ENCODE results near the gene ITGBL1.

DNA sequence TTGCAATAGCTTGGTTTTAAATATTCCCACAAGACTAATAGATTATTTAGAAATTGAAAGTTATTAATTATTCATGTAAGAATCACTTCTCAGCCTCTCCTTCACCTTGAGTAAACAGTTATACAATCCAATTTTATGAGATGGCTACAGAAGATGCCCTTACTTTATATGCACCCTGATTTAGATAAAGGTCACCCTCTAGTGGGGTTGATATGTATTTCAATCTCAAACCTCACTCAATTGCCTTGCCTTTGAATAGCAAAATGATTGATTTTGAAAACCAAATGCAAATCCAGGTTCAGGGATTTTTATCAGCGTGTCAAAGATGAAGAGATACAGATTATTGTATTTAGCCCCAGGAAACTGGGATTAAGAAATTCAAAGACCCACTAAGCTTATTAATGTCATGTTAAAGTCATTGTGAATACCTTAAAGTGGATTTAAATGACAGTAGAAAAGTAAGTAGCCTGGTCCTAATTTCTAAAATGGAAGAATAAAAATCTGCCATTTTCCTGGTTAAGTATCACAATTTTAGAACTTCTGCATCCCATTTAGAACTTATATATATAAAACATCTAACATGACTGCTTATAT is 305.1 kb downstream of the ITGBL1 start:
- TF ChIP-seq, protein P1, sequence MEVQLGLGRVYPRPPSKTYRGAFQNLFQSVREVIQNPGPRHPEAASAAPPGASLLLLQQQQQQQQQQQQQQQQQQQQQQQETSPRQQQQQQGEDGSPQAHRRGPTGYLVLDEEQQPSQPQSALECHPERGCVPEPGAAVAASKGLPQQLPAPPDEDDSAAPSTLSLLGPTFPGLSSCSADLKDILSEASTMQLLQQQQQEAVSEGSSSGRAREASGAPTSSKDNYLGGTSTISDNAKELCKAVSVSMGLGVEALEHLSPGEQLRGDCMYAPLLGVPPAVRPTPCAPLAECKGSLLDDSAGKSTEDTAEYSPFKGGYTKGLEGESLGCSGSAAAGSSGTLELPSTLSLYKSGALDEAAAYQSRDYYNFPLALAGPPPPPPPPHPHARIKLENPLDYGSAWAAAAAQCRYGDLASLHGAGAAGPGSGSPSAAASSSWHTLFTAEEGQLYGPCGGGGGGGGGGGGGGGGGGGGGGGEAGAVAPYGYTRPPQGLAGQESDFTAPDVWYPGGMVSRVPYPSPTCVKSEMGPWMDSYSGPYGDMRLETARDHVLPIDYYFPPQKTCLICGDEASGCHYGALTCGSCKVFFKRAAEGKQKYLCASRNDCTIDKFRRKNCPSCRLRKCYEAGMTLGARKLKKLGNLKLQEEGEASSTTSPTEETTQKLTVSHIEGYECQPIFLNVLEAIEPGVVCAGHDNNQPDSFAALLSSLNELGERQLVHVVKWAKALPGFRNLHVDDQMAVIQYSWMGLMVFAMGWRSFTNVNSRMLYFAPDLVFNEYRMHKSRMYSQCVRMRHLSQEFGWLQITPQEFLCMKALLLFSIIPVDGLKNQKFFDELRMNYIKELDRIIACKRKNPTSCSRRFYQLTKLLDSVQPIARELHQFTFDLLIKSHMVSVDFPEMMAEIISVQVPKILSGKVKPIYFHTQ (CRISPR knock-in tag; IDR thresholded peaks at IDR 0.05): no peak
- TF ChIP-seq, protein P2, sequence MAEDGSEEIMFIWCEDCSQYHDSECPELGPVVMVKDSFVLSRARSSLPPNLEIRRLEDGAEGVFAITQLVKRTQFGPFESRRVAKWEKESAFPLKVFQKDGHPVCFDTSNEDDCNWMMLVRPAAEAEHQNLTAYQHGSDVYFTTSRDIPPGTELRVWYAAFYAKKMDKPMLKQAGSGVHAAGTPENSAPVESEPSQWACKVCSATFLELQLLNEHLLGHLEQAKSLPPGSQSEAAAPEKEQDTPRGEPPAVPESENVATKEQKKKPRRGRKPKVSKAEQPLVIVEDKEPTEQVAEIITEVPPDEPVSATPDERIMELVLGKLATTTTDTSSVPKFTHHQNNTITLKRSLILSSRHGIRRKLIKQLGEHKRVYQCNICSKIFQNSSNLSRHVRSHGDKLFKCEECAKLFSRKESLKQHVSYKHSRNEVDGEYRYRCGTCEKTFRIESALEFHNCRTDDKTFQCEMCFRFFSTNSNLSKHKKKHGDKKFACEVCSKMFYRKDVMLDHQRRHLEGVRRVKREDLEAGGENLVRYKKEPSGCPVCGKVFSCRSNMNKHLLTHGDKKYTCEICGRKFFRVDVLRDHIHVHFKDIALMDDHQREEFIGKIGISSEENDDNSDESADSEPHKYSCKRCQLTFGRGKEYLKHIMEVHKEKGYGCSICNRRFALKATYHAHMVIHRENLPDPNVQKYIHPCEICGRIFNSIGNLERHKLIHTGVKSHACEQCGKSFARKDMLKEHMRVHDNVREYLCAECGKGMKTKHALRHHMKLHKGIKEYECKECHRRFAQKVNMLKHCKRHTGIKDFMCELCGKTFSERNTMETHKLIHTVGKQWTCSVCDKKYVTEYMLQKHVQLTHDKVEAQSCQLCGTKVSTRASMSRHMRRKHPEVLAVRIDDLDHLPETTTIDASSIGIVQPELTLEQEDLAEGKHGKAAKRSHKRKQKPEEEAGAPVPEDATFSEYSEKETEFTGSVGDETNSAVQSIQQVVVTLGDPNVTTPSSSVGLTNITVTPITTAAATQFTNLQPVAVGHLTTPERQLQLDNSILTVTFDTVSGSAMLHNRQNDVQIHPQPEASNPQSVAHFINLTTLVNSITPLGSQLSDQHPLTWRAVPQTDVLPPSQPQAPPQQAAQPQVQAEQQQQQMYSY (CRISPR knock-in tag; IDR thresholded peaks at IDR 0.05): no peak
- TF ChIP-seq, protein P3, sequence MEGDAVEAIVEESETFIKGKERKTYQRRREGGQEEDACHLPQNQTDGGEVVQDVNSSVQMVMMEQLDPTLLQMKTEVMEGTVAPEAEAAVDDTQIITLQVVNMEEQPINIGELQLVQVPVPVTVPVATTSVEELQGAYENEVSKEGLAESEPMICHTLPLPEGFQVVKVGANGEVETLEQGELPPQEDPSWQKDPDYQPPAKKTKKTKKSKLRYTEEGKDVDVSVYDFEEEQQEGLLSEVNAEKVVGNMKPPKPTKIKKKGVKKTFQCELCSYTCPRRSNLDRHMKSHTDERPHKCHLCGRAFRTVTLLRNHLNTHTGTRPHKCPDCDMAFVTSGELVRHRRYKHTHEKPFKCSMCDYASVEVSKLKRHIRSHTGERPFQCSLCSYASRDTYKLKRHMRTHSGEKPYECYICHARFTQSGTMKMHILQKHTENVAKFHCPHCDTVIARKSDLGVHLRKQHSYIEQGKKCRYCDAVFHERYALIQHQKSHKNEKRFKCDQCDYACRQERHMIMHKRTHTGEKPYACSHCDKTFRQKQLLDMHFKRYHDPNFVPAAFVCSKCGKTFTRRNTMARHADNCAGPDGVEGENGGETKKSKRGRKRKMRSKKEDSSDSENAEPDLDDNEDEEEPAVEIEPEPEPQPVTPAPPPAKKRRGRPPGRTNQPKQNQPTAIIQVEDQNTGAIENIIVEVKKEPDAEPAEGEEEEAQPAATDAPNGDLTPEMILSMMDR (IDR thresholded peaks at IDR 0.05): peak; percentile 32; the same call in 1 of the 2 replicates
- no peak for TF ChIP-seq ZNF281 (CRISPR knock-in tag; IDR thresholded peaks at IDR 0.05)
- no peak for TF ChIP-seq SP1 (CRISPR knock-in tag; conservative IDR thresholded peaks at IDR 0.05)
- no peak for TF ChIP-seq JUN (CRISPR knock-in tag; IDR thresholded peaks at IDR 0.05)
- TF ChIP-seq CREB1 (CRISPR knock-in tag; IDR thresholded peaks at IDR 0.05): no peak
